Retinal pigment epithelial cell (primary cell): ENCODE data around the gene POU2AF1.

Source experiments
- DNase-seq: peaks from one replicate; pipeline ENCODE4 v3.0.0-alpha.2; 2010; ENCODE audit warnings: low read depth
- H3K4me3 ChIP-seq: 2 replicates; pipeline ENCODE4 v1.5.1; 2011; ENCODE audit warnings: mild to moderate bottlenecking, low read length, control low read depth, moderate library complexity
- TF ChIP-seq, protein P1 (sequence below): conservative IDR thresholded peaks from 2 replicates; pipeline ENCODE4 v1.5.1; 2011; ENCODE audit warnings: low read depth, low read length, control low read depth, inconsistent platforms

The POU2AF1 gene

DNA sequence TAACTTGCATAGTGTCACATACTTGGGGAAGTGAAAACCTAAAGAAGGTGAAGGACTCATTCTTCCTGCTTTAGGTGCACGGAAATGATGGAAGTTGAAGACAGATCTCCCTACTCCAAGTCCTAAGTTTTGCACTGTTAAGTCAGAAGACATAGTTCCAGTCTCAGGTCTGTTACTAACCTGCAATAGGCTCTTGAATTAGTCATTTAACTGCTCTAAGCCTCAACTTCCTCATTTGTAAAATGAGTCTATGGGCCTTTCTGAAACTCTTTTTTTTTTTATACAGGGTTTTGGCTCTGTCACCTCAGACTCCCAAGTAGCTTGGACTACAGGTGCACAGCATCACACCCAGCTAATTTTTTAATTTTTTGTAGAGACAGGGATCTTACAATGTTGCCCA is 30.8 kb upstream of the POU2AF1 start:
- TF ChIP-seq, protein P1, sequence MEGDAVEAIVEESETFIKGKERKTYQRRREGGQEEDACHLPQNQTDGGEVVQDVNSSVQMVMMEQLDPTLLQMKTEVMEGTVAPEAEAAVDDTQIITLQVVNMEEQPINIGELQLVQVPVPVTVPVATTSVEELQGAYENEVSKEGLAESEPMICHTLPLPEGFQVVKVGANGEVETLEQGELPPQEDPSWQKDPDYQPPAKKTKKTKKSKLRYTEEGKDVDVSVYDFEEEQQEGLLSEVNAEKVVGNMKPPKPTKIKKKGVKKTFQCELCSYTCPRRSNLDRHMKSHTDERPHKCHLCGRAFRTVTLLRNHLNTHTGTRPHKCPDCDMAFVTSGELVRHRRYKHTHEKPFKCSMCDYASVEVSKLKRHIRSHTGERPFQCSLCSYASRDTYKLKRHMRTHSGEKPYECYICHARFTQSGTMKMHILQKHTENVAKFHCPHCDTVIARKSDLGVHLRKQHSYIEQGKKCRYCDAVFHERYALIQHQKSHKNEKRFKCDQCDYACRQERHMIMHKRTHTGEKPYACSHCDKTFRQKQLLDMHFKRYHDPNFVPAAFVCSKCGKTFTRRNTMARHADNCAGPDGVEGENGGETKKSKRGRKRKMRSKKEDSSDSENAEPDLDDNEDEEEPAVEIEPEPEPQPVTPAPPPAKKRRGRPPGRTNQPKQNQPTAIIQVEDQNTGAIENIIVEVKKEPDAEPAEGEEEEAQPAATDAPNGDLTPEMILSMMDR: no peak
- DNase-seq: no peak

DNA sequence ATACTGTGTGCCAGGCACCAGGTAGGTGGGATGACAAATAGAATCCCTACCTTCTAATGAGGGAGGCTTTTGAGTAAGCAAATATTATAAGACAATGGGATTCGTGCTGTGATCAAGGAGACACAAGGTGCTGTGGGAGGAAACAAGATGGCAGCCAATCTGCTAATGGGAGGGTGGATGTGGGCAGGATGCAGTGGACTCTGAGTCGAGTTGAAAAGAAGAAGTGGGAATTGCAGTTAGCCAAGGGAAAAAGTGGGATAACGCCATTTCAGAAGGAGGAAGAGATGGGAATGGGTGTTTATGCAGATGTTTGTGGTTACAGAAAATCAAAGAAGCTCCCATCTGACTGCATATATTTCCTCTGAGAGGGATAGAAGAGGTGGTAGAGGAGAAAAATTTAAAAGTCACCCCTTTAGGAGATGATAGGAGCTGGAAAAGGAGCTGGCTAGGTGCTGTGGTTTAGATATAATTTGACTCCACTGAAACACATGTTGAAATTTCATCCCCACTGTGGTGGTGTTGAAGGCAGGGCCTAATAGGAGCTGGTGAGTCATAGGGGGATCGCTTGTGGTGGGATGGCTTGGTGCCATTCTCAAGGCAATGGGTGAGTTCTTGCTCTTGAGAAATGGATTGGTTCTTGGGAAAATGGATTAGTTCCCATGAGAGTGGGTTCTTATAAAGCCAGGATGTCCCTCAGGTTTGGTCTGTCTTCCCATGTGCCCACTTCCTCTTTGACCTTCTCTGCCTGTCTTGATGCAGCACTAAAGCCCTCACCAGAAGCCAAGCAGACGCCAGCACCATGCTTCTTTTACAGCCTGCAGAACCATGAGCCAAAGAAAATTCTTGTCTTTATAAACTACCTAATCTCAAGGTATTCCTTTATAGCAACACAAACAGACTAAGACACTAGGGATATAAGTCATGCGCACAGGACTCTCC is 30.0 kb upstream of the POU2AF1 start:
- TF ChIP-seq, protein P1: no peak
- no peak overlapping the region for H3K4me3 ChIP-seq
- no peak for DNase-seq

More for the DNA sequence above, 30.8 kb upstream of the POU2AF1 start:
- H3K4me3 ChIP-seq: no peak overlapping the region

- TF ChIP-seq, protein P1: no peak
- H3K4me3 ChIP-seq: no peak overlapping the region
- DNase-seq: no peak
Observed at GRCh38 chr11:111407652-111408051, 28.6 kb upstream of the POU2AF1 start.

DNA sequence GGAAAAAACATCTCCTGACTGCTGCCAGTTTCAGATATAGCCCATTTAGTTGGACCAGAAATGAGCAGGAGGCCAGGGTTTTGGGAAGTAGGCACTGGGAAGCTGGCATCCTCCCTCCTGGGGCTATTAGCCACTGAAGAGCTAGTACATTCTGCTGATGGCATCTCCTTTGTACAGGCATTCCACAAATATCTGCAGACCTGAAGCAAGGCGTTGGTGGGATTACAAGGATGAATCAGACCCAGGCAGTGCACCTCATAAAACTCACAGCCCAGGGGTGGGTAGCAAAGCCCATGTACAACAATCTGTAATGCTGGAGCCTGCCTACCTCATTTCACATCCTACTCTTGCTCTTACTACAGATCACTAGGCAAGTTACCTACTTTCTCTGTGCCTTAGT is 27.5 kb upstream of the POU2AF1 start:
- peak; percentile 37 for DNase-seq
- TF ChIP-seq, protein P1: no peak
- no peak overlapping the region for H3K4me3 ChIP-seq

- TF ChIP-seq, protein P1: no peak
- no peak for DNase-seq
- no peak overlapping the region for H3K4me3 ChIP-seq
Observed at GRCh38 chr11:111406091-111406490, 27.0 kb upstream of the POU2AF1 start.

DNA sequence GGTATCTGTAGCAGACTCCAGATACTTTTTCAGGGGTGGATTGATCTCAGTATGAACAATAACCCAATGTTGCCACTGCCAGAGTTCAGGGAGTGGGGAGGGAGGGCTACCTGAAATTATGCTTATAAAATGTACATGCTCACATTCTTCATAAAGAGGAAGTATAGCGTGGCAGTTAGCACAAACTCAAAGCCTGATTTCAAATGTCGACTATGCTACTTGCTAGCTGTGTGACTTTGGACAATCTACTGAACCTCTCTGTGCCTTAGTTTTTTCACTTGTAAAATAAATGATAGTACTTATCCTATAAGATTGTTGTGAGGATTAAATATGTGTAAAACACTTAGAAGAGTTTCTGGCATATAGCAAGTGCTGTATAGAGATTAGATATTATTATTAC is 26.5 kb upstream of the POU2AF1 start:
- H3K4me3 ChIP-seq: no peak overlapping the region
- TF ChIP-seq, protein P1: no peak
- no peak for DNase-seq

DNA sequence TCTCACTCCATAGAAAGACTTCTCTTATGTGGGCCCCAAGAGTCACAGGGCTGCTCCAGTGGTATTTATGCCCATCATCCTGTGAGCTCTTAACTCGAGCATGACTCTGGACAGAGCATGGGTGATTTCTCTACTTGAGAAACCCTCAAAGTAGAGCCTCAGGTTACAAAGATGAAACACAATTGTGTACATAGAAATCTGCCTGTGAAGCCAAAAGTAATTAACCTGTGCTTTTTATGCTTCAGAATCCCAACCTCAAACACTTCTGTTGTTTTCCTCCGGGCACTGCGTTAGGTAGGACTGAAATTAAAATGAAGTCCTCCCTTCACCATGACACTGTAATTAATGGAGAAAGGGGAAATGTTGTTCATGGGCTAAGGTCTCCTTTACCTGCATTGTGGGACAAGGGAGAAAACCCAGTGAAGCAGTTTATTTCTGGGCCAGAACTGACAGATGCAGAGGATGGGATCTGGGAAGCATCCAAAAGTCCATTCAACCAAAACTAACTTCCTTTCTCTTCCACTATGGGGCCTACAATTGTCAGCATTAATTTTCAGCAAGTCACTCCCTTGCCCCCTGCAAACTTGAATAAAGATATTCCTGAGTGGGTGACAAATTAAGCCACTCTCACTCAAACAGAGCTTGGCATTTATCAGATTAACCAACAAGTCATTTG is 24.1 kb upstream of the POU2AF1 start:
- no peak for DNase-seq
- H3K4me3 ChIP-seq: no peak overlapping the region
- TF ChIP-seq, protein P1: no peak
